IMR-90 (cell line): Measurements from ENCODE around the gene CXCL17.

Experiments
- BHLHE40 ChIP-seq: fragments of 150-350 bp; IDR thresholded peaks from 2 replicates; pipeline ENCODE4 v1.6.1; 2016; ENCODE audit warnings: mild to moderate bottlenecking, low read depth, low read length
- CEBPB ChIP-seq: IDR thresholded peaks from 2 replicates; pipeline ENCODE4 v1.6.1; 2012; ENCODE audit warnings: low read depth, low read length, improper control_type of control experiment
- CTCF ChIP-seq: conservative IDR thresholded peaks from 2 replicates; pipeline ENCODE4 v1.5.1; 2012; ENCODE audit warnings: mild to moderate bottlenecking, low read depth, low read length, improper control_type of control experiment
- FOS ChIP-seq: fragments of 150-350 bp; IDR thresholded peaks from 2 replicates; pipeline ENCODE4 v1.6.1; 2016; ENCODE audit warnings: low read depth, low read length
- MAFK ChIP-seq: IDR thresholded peaks from 2 replicates; pipeline ENCODE4 v1.6.1; 2012; ENCODE audit warnings: low read depth, low read length, improper control_type of control experiment
- MAZ ChIP-seq: IDR thresholded peaks from 2 replicates; pipeline ENCODE4 v1.6.1; 2012; ENCODE audit warnings: low read depth, mild to moderate bottlenecking, low read length, improper control_type of control experiment, moderate library complexity, borderline replicate concordance
- MXI1 ChIP-seq: IDR thresholded peaks from 2 replicates; pipeline ENCODE4 v1.6.1; 2012; ENCODE audit warnings: low read depth, mild to moderate bottlenecking, low read length, moderate library complexity, borderline replicate concordance
- NFE2L2 ChIP-seq: fragments of 150-350 bp; IDR thresholded peaks from 2 replicates; pipeline ENCODE4 v1.6.1; 2016; ENCODE audit warnings: low read depth, mild to moderate bottlenecking, low read length
- POLR2A ChIP-seq: IDR thresholded peaks from 2 replicates; pipeline ENCODE4 v1.6.1; 2012; ENCODE audit warnings: mild to moderate bottlenecking, low read depth, low read length
- RAD21 ChIP-seq: IDR thresholded peaks from 2 replicates; pipeline ENCODE4 v1.6.1; 2012; ENCODE audit warnings: low read length, improper control_type of control experiment
- RCOR1 ChIP-seq: IDR thresholded peaks from 2 replicates; pipeline ENCODE4 v1.6.1; 2012; ENCODE audit warnings: mild to moderate bottlenecking, low read length, improper control_type of control experiment; ENCODE audit not compliant: insufficient replicate concordance
- RFX5 ChIP-seq: IDR thresholded peaks from 2 replicates; pipeline ENCODE4 v1.8.0; 2012; ENCODE audit warnings: low read depth, mild to moderate bottlenecking, low read length, moderate library complexity
- USF2 ChIP-seq: fragments of 150-350 bp; IDR thresholded peaks from 2 replicates; pipeline ENCODE4 v1.6.1; 2017; ENCODE audit warnings: mild to moderate bottlenecking, antibody characterized with exemption, low read length, low read depth
- TF ChIP-seq, protein P1 (sequence below): fragments of 150-350 bp; IDR thresholded peaks from 2 replicates; pipeline ENCODE4 v1.6.1; 2016; ENCODE audit warnings: low read depth, mild to moderate bottlenecking, low read length, moderate library complexity, borderline replicate concordance

GRCh38 chr19:42468273-42468796 is 25.6 kb upstream of the CXCL17 start:
- TF ChIP-seq RFX5: no peak
- TF ChIP-seq CTCF: no peak
- TF ChIP-seq FOS: no peak
- no peak for TF ChIP-seq RAD21
- TF ChIP-seq POLR2A: no peak
- TF ChIP-seq MXI1: no peak
- TF ChIP-seq MAZ: no peak
- TF ChIP-seq, protein P1, sequence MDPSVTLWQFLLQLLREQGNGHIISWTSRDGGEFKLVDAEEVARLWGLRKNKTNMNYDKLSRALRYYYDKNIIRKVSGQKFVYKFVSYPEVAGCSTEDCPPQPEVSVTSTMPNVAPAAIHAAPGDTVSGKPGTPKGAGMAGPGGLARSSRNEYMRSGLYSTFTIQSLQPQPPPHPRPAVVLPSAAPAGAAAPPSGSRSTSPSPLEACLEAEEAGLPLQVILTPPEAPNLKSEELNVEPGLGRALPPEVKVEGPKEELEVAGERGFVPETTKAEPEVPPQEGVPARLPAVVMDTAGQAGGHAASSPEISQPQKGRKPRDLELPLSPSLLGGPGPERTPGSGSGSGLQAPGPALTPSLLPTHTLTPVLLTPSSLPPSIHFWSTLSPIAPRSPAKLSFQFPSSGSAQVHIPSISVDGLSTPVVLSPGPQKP: no peak
- TF ChIP-seq BHLHE40: no peak
- no peak for TF ChIP-seq USF2
- no peak for TF ChIP-seq NFE2L2
- no peak for TF ChIP-seq MAFK
- TF ChIP-seq CEBPB: no peak
- TF ChIP-seq RCOR1: no peak
